ENCODE measurements around the gene MYCBP. TPM values are rescaled to one million over a fixed set of nuclear protein-coding genes. Genes with fewer than 3 reads are reported as not detected.

Gene MYCBP
- total and polyA plus RNA-seq, 2 of the 13 experiments (the other 11 are each of a cell fraction or from before 2014, with no cell fraction given), result 11.4 to 30.4 TPM

DNA sequence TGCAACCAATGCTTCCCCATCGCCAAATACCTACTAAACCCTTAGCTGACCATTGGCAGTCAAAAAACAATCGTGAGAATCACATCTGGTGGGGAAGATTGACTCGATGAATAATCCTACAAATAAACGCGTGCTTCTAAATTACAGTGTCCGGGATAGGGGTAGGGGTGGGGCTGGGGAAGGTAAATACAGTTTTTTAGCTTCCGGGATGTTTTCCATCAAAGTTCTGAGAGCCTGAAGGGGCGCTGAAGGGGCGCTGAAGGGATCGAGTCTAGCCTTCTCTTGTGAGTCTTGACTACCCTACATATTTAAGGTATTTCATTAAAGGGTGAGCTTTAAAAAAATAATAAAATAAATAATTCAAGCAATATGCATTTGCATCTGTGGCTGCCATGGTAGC lies 54.1 kb downstream of the MYCBP start (continued):
- TF ChIP-seq, protein P1, sequence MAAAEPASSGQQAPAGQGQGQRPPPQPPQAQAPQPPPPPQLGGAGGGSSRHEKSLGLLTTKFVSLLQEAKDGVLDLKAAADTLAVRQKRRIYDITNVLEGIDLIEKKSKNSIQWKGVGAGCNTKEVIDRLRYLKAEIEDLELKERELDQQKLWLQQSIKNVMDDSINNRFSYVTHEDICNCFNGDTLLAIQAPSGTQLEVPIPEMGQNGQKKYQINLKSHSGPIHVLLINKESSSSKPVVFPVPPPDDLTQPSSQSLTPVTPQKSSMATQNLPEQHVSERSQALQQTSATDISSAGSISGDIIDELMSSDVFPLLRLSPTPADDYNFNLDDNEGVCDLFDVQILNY (CRISPR knock-in tag; conservative IDR thresholded peaks at IDR 0.05), result no peak
- no peak for TF ChIP-seq TBX2 (CRISPR knock-in tag; IDR thresholded peaks at IDR 0.05; ENCODE audit: borderline replicate concordance)
- TF ChIP-seq, protein P2, sequence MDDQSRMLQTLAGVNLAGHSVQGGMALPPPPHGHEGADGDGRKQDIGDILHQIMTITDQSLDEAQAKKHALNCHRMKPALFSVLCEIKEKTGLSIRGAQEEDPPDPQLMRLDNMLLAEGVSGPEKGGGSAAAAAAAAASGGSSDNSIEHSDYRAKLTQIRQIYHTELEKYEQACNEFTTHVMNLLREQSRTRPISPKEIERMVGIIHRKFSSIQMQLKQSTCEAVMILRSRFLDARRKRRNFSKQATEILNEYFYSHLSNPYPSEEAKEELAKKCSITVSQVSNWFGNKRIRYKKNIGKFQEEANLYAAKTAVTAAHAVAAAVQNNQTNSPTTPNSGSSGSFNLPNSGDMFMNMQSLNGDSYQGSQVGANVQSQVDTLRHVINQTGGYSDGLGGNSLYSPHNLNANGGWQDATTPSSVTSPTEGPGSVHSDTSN (CRISPR knock-in tag; IDR thresholded peaks at IDR 0.05; ENCODE audit: borderline replicate concordance), result no peak
- TF ChIP-seq MAZ (IDR thresholded peaks at IDR 0.05; ENCODE audit: borderline replicate concordance, low read depth, low read length), result no peak
- no peak for TF ChIP-seq MAZ (CRISPR knock-in tag; IDR thresholded peaks at IDR 0.05; ENCODE audit: low read depth)
- TF ChIP-seq, protein P3, sequence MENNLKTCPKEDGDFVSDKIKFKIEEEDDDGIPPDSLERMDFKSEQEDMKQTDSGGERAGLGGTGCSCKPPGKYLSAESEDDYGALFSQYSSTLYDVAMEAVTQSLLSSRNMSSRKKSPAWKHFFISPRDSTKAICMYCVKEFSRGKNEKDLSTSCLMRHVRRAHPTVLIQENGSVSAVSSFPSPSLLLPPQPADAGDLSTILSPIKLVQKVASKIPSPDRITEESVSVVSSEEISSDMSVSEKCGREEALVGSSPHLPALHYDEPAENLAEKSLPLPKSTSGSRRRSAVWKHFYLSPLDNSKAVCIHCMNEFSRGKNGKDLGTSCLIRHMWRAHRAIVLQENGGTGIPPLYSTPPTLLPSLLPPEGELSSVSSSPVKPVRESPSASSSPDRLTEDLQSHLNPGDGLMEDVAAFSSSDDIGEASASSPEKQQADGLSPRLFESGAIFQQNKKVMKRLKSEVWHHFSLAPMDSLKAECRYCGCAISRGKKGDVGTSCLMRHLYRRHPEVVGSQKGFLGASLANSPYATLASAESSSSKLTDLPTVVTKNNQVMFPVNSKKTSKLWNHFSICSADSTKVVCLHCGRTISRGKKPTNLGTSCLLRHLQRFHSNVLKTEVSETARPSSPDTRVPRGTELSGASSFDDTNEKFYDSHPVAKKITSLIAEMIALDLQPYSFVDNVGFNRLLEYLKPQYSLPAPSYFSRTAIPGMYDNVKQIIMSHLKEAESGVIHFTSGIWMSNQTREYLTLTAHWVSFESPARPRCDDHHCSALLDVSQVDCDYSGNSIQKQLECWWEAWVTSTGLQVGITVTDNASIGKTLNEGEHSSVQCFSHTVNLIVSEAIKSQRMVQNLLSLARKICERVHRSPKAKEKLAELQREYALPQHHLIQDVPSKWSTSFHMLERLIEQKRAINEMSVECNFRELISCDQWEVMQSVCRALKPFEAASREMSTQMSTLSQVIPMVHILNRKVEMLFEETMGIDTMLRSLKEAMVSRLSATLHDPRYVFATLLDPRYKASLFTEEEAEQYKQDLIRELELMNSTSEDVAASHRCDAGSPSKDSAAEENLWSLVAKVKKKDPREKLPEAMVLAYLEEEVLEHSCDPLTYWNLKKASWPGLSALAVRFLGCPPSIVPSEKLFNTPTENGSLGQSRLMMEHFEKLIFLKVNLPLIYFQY (CRISPR knock-in tag; IDR thresholded peaks at IDR 0.05; ENCODE audit: borderline replicate concordance), result no peak
- TF ChIP-seq MATR3 (CRISPR knock-in tag; IDR thresholded peaks at IDR 0.05), result no peak
- no peak for TF ChIP-seq PAWR (CRISPR knock-in tag; IDR thresholded peaks at IDR 0.05; ENCODE audit: borderline replicate concordance)
- no peak for TF ChIP-seq ZKSCAN1 (IDR thresholded peaks at IDR 0.05; ENCODE audit: low read length)
- no peak for TF ChIP-seq RNF2 (conservative IDR thresholded peaks at IDR 0.05; ENCODE audit: low read depth)

Measured in HepG2 (cell line).